ENCODE measurements around the gene RNF40.

- TF ChIP-seq CTCF (IDR thresholded peaks at IDR 0.05; ENCODE audit: low read depth, low read length, missing input control) (no peak), JUND (IDR thresholded peaks at IDR 0.05) (no peak), GABPA (IDR thresholded peaks at IDR 0.05 in 1 of 2, conservative IDR thresholded peaks at IDR 0.05 in 1 of 2) (no peak), TAF1 (conservative IDR thresholded peaks at IDR 0.05) (no peak), MAX (IDR thresholded peaks at IDR 0.05) (no peak), RAD21 (IDR thresholded peaks at IDR 0.05) (no peak), NR2F2 (IDR thresholded peaks at IDR 0.05) (no peak), HNF4A (conservative IDR thresholded peaks at IDR 0.05) (no peak), HNF4G (IDR thresholded peaks at IDR 0.05) (no peak)
- TF ChIP-seq, protein P1, sequence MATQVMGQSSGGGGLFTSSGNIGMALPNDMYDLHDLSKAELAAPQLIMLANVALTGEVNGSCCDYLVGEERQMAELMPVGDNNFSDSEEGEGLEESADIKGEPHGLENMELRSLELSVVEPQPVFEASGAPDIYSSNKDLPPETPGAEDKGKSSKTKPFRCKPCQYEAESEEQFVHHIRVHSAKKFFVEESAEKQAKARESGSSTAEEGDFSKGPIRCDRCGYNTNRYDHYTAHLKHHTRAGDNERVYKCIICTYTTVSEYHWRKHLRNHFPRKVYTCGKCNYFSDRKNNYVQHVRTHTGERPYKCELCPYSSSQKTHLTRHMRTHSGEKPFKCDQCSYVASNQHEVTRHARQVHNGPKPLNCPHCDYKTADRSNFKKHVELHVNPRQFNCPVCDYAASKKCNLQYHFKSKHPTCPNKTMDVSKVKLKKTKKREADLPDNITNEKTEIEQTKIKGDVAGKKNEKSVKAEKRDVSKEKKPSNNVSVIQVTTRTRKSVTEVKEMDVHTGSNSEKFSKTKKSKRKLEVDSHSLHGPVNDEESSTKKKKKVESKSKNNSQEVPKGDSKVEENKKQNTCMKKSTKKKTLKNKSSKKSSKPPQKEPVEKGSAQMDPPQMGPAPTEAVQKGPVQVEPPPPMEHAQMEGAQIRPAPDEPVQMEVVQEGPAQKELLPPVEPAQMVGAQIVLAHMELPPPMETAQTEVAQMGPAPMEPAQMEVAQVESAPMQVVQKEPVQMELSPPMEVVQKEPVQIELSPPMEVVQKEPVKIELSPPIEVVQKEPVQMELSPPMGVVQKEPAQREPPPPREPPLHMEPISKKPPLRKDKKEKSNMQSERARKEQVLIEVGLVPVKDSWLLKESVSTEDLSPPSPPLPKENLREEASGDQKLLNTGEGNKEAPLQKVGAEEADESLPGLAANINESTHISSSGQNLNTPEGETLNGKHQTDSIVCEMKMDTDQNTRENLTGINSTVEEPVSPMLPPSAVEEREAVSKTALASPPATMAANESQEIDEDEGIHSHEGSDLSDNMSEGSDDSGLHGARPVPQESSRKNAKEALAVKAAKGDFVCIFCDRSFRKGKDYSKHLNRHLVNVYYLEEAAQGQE (IDR thresholded peaks at IDR 0.05), result no peak
Observed at GRCh38 chr16:30782486-30783279, 20.6 kb downstream of the RNF40 start.
